ENCODE data around the gene EDAR. TPM values are rescaled to one million over a fixed set of nuclear protein-coding genes. Genes with fewer than 3 reads are reported as not detected.
A peak's percentile ranks its signal among the peaks of the same experiment; 100 is the strongest.

The EDAR gene
- total RNA-seq, 8 experiments from 2014 or later = 0.05 to 1.00 (median 0.15) TPM

DNA sequence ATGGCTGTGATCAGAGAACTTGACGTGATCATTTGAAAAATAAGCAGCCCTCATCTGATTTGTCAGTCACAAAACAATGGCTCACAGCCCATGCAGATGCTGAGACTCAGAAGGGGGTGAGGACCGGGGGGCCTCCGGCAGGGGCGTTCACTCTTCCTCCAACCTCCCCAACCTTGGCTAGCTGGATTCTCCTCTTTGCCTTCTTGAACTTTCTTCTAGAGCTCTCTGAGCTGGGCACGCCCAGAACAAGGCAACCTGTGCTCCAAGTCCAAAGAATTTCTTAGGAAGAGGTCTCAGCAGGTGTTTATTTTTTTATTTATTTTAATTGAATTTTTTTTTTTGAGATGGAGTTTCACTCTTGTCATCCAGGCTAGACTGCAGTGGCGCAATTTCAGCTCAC lies 16.4 kb downstream of the EDAR start:
- in situ Hi-C loops (cut with MboI; ENCODE audit: low pct_unique_long_range_greater_than_20kb in 2 of 9, low sequenced_read_pairs in 9 of 9, unreplicated experiment in 9 of 9) = no loop called here
- ATAC-seq (replicated peaks in 6 of 8) = no peak
- no peak overlapping the region for H3K4me3 ChIP-seq
- H3K27ac ChIP-seq = no peak overlapping the region
- WGBS, 10 experiments = 78 to 100% (median 90%) methylated on average over 1 to 6 of the region's 6 CpGs; no CpG with 5 or more reads in 3 of the 10 experiments
- H3K4me1 ChIP-seq (replicated peaks in 1 of 2) = peaks cover 9 to 18% of the 10 kb centered on the region in 2 donors

DNA sequence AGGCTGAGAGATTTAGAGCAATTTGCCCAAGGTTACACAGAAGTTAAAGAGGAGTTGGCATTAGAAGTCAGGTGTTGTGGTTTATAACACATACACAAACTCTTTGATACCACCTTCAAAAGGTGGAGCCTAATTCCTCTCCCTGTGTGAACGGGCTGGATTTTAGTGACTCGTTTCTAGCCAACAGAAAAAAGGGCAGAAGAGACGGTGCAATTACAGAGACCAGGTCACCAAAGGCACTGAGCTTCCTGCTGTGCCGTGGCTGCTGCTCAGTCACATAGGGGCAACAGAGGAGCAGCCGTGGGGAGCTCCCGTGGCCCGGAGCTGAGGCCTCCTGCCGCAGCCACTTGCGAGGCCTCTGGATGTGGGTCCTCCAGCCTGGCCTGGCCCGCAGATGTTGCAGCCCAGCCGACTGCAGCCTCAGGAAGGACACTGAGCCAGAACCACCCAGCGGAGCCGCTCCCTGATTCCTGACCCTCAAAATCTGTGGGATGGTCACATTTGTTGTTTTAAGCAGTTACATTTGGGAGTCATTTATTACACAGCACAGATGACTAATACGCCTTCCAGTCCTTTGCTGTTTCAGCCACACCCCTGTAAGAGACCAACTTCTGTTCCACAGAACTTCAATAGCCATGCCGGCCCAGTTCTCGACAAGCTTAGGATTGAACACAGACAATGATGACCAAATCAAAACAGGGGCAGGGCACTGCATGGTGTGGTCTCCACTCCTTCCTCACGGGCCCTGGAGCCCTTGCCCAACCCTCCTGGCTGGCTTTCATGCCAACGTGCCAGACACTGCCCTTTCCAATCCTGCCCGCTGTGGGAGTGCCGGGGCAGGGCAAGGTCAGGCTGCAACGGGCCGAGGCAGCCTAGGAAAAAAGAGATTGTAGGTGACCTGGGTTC lies 17.1 kb downstream of the EDAR start:
- ATAC-seq (replicated peaks in 6 of 8) = peak in 2 of 8 experiments; percentile 91 to 94

DNA sequence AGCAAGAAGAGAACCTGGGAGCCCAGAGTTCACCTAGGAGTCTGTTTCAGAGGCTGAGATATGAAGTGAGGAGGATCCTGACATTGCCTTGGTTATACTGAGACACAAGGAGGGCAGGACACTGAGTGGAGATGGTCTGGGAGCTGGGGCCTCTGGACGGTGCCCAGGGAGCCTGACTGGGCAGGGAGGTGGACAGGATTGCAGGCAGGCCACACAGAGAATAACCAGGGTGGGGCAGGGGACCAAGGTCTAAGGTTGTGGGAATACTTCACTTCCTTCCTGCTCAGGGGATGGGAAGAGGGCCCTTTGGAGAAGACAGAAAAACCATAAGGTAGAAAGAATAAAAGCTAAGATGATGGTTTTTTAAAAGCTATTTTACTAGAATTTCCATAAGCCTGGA lies 18.7 kb downstream of the EDAR start:
- peak in 2 of 8 experiments; percentile 2 to 6 for ATAC-seq (replicated peaks in 6 of 8)
- Histone ChIP-seq H3K27ac (no peak overlapping the region), H3K4me1 (replicated peaks in 1 of 2) (peaks cover 9 to 18% of the 10 kb centered on the region in 2 donors), H3K4me3 (no peak overlapping the region)
- in situ Hi-C loops (cut with MboI; ENCODE audit: low pct_unique_long_range_greater_than_20kb in 2 of 9, low sequenced_read_pairs in 9 of 9, unreplicated experiment in 9 of 9) = no loop called here
- 50 to 100% (median 80%) methylated on average over 1 of the region's 1 CpG; no CpG with 5 or more reads in 5 of the 10 experiments for WGBS, 10 experiments

More for the DNA sequence above, 17.1 kb downstream of the EDAR start:
- WGBS, 10 experiments = 0 to 100% (median 48%) methylated on average over 1 to 8 of the region's 22 CpGs
- H3K4me3 ChIP-seq = no peak overlapping the region
- in situ Hi-C loops (cut with MboI; ENCODE audit: low pct_unique_long_range_greater_than_20kb in 2 of 9, low sequenced_read_pairs in 9 of 9, unreplicated experiment in 9 of 9) = no loop called here
- H3K4me1 ChIP-seq (replicated peaks in 1 of 2) = peaks cover 9 to 21% of the 10 kb centered on the region in 2 donors
- H3K27ac ChIP-seq = no peak overlapping the region

DNA sequence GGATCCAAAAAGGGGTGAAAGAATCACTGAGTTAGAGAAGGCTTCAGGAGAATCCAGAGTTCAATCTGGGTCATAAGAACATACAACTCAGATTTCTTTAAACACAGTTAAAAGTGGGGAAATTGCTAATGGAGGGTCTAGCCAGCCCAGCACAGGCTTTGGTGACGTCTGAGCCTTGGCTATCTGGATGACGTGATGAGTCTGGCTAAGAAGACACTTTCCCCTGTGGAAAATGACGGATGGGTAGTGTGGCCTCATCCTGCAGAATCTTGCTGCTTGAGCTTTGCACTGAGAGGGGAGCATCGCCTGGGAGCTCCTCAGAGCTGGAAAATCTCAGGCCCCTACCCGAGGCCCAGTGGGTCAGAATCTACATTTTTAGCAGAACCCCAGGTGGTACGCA lies 19.2 kb downstream of the EDAR start:
- Histone ChIP-seq H3K4me3 (no peak overlapping the region), H3K27ac (no peak overlapping the region), H3K4me1 (replicated peaks in 1 of 2) (peaks cover 9 to 18% of the 10 kb centered on the region in 2 donors)
- 43 to 84% (median 74%) methylated on average over 1 to 4 of the region's 6 CpGs; no CpG with 5 or more reads in 4 of the 10 experiments for WGBS, 10 experiments
- in situ Hi-C loops (cut with MboI; ENCODE audit: low pct_unique_long_range_greater_than_20kb in 2 of 9, low sequenced_read_pairs in 9 of 9, unreplicated experiment in 9 of 9) = no loop called here
- ATAC-seq (replicated peaks in 6 of 8) = peak in 5 of 8 experiments; percentile 91 to 99 (median 93)

DNA sequence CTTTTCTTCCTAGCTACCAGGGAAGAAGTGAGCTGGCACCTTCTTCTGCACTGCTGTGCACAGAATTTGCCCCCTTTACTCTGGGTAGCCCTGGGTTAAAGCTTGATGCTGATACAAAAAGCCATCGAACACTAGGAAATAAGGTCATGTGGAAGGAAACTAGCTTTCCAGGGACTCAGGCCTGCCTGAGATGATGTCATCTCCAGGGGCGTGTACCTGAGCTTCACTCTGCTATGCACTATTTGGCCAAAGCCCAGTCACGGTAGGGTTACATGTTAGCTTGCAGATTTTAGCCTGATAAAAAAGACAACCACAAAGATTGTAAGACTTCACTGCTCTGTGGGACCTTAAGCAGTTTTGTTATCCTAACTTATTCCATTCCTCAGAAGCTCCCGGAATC lies 20.4 kb downstream of the EDAR start:
- no peak overlapping the region for H3K27ac ChIP-seq
- no peak overlapping the region for H3K4me3 ChIP-seq
- ATAC-seq (replicated peaks in 6 of 8) = peak; percentile 36 to 76 (median 55)
- in situ Hi-C loops (cut with MboI; ENCODE audit: low pct_unique_long_range_greater_than_20kb in 2 of 9, low sequenced_read_pairs in 9 of 9, unreplicated experiment in 9 of 9) = no loop called here
- WGBS, 10 experiments = 37 to 100% (median 77%) methylated on average over 1 to 4 of the region's 4 CpGs; no CpG with 5 or more reads in 2 of the 10 experiments
- H3K4me1 ChIP-seq (replicated peaks in 1 of 2) = peaks cover 9 to 18% of the 10 kb centered on the region in 2 donors

DNA sequence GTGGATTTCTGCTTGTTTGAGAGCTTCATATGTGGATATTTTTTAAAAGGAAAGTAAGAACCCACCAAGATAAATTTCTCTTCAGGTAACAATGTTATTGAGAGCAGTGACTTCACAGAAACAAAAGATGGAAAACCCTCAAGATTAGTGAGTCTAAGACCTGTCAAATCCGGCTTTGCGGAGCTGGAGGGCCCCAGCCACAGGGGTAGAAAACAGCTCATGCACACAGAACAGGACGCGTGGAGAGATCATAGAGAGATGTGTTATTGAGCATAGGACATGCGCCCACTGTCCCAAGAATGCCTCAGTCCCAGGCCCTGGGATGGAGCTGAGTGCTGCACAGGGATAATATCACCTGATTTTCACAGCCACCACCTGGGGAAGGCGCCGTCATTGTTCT lies 21.3 kb downstream of the EDAR start:
- 84 to 100% (median 90%) methylated on average over 1 to 4 of the region's 7 CpGs; no CpG with 5 or more reads in 5 of the 10 experiments for WGBS, 10 experiments

DNA sequence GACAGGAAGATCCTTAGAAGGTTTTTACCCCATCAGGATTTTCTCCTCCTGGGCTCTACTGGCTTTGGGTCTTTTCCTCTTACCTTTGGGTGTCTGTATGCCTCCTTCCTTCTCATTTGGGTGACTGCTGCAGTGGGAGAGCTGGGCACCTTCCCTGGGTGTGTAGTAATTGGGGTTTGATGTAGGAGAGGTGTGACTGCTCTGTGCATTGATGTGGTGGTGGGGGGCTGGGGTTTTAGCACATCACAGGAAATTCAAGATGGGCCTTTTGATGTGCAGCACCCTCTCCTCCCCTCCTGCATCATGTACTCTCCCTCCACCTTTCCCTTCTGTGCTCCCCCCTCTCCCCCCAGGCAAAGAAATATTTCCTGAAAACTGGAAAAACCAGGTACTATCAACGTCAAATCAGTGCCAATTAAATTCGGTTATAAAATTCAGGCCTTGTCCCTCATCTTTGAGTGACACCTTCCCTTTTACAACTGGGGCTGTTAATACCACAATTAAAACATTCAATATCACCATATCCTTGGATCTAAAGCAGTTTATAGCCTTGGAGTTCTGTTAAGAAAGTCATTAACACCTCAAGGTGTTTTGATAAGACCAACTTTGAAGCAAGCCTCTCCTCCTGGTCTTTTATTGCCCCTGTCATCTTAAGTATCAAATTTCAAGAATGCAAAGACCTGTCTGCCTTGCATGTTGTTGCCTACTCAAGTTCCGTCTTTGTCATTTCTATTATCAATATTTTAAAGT lies 23.3 kb downstream of the EDAR start:
- in situ Hi-C loops (cut with MboI; ENCODE audit: low pct_unique_long_range_greater_than_20kb in 2 of 9, low sequenced_read_pairs in 9 of 9, unreplicated experiment in 9 of 9) = no loop called here
- H3K4me1 ChIP-seq (replicated peaks in 1 of 2) = peaks cover 9 to 18% of the 10 kb centered on the region in 2 donors
- WGBS, 10 experiments = 60 to 100% (median 97%) methylated on average over 1 to 3 of the region's 3 CpGs; no CpG with 5 or more reads in 2 of the 10 experiments
- H3K4me3 ChIP-seq = no peak overlapping the region
- H3K27ac ChIP-seq = no peak overlapping the region
- no peak for ATAC-seq (replicated peaks in 6 of 8)

More for the DNA sequence above, 21.3 kb downstream of the EDAR start:
- in situ Hi-C loops (cut with MboI; ENCODE audit: low pct_unique_long_range_greater_than_20kb in 2 of 9, low sequenced_read_pairs in 9 of 9, unreplicated experiment in 9 of 9) = no loop called here
- ATAC-seq (replicated peaks in 6 of 8) = peak in 2 of 8 experiments; percentile 38 to 43
- Histone ChIP-seq H3K27ac (no peak overlapping the region), H3K4me3 (no peak overlapping the region), H3K4me1 (replicated peaks in 1 of 2) (peaks cover 9 to 18% of the 10 kb centered on the region in 2 donors)

DNA sequence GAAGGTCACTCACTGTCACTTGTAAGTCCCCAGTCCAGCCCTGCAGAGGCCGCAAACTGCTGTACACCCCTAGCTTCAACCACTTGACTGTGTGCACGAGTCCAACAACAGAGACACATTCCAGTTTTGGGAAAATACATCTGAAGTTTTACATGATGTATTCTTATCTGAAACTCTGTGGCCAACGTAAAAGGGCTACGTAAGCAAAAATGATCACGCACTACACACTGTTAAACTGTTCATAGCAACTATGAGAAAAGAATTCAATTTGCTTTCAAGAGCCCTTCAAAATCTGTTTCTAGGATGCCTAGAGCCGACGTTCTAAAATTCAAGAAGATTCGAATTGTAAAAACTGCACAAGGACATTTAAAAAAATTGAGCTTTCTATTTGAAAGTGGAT lies 26.0 kb downstream of the EDAR start:
- in situ Hi-C loops (cut with MboI; ENCODE audit: low pct_unique_long_range_greater_than_20kb in 2 of 9, low sequenced_read_pairs in 9 of 9, unreplicated experiment in 9 of 9) = no loop called here
- WGBS, 10 experiments = 64 to 100% (median 91%) methylated on average over 2 to 8 of the region's 8 CpGs
- Histone ChIP-seq H3K27ac (no peak overlapping the region), H3K4me1 (replicated peaks in 1 of 2) (peaks cover 3 to 9% of the 10 kb centered on the region in 2 donors), H3K4me3 (no peak overlapping the region)
- ATAC-seq (replicated peaks in 6 of 8) = no peak

DNA sequence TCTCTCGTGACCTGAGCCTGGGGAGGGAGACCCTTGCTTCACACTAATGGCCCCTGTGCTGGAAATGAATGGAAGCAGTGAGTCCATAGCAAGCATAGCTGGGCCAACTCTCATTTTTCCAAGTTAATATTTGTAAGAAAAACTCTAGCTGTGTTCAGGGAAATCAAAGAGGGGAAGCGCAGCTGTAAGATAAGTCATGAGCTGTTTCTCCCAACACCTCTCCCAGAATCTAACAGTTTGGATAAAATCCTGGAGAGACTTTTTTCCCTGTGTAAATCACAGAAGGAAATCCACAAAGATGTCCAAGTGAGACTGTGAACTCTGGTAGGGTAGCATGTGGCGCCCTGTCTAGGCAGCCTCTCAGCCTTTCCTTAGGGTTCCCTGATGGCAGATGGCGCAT lies 27.2 kb downstream of the EDAR start:
- 65 to 100% (median 100%) methylated on average over 1 to 3 of the region's 4 CpGs; no CpG with 5 or more reads in 2 of the 10 experiments for WGBS, 10 experiments
- in situ Hi-C loops (cut with MboI; ENCODE audit: low pct_unique_long_range_greater_than_20kb in 2 of 9, low sequenced_read_pairs in 9 of 9, unreplicated experiment in 9 of 9) = no loop called here

DNA sequence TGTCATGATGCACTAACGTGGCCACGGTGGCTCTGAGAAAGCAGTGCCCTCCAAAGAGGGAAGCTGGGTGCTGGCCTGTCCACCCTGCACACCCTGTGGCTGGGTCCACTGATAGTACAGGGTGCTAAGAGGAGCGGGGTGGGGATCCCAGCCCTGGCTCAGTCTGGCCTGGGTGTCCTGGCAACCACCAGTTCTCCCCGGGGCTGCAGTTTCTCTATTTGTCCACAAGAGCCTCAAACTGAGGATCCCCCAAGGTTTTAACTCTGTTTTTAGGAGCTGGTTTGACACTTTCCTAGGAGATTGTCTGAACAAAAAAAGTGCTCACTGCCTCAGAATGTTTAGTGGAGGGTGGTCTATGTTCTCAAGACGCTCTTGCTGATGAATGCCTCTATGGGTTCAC lies 29.0 kb downstream of the EDAR start:
- ATAC-seq (replicated peaks in 6 of 8) = peak in 3 of 8 experiments; percentile 12 to 49 (median 23)
- Histone ChIP-seq H3K4me3 (no peak overlapping the region), H3K4me1 (replicated peaks in 1 of 2) (peaks cover 10 to 11% of the 10 kb centered on the region in 2 donors), H3K27ac (no peak overlapping the region)
- in situ Hi-C loops (cut with MboI; ENCODE audit: low pct_unique_long_range_greater_than_20kb in 2 of 9, low sequenced_read_pairs in 9 of 9, unreplicated experiment in 9 of 9) = no loop called here
- WGBS, 10 experiments = 31 to 100% (median 63%) methylated on average over 1 to 3 of the region's 5 CpGs; no CpG with 5 or more reads in 2 of the 10 experiments

More for the DNA sequence above, 27.2 kb downstream of the EDAR start:
- Histone ChIP-seq H3K4me1 (replicated peaks in 1 of 2) (peaks cover 10 to 11% of the 10 kb centered on the region in 2 donors), H3K27ac (no peak overlapping the region), H3K4me3 (no peak overlapping the region)
- no peak for ATAC-seq (replicated peaks in 6 of 8)

DNA sequence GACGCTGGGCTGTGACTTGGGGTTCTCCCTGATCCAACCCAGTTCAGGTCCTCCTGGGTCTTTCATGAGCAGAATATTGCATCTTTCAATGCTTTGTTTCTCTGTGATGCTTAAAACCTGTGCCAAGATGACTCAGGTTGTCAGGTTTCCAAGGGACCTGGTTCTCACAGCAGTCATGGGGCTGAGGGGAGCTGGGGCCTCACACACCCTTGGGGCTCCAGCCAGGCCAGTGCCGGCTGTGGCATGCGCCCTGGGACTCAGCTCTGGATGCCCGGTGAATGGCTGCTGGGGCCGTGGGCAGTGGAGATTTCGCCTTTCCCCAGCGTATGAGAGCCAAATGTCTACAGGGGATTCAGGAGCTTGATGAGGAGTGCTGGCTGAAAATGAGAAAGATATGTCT lies 29.6 kb downstream of the EDAR start:
- H3K4me1 ChIP-seq (replicated peaks in 1 of 2) = peaks cover 10 to 11% of the 10 kb centered on the region in 2 donors
- H3K27ac ChIP-seq = no peak overlapping the region
- no peak for ATAC-seq (replicated peaks in 6 of 8)
- in situ Hi-C loops (cut with MboI; ENCODE audit: low pct_unique_long_range_greater_than_20kb in 2 of 9, low sequenced_read_pairs in 9 of 9, unreplicated experiment in 9 of 9) = no loop called here
- 5 to 100% (median 90%) methylated on average over 1 to 6 of the region's 7 CpGs; no CpG with 5 or more reads in 5 of the 10 experiments for whole genome bisulfite sequencing, 10 experiments
- no peak overlapping the region for H3K4me3 ChIP-seq

DNA sequence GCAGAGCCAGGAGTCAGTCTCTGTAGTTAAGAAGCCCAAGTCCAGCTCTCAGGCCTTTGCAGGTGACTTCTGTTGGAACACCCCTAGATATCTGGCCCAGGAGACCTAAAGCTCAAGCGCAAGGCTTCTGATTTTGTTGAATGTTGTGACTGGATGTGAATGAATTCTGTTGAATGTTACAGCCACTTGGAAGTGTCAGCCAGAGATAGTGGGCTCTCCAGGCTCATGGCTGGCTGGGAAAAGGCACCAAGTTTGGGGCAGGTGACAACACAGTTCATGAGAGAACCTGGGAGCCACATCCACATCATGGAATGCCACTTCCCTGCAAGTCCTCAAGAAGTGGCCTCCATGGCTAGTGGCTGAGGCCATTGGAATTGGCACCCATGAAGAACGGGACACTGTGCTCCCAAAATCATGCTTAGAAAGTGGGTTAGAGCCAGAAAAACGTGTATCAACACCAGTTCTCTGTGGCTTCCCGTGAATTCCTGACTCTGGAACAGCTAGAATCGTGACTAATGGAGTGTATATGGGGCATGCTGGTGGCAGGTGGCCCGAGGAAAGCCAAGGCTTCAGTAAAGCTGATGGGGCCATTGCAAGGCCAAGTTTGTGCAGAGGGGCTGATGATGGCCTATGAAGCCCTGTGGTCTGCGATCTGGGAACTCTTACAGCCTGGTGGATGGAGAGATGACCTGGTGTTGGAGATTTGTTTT lies 30.2 kb downstream of the EDAR start:
- no peak overlapping the region for H3K27ac ChIP-seq
- ATAC-seq (replicated peaks in 6 of 8) = no peak
- in situ Hi-C loops (cut with MboI; ENCODE audit: low pct_unique_long_range_greater_than_20kb in 2 of 9, low sequenced_read_pairs in 9 of 9, unreplicated experiment in 9 of 9) = no loop called here
- 28 to 100% (median 91%) methylated on average over 1 to 4 of the region's 7 CpGs; no CpG with 5 or more reads in 4 of the 10 experiments for WGBS, 10 experiments
- no peak overlapping the region for H3K4me3 ChIP-seq
- H3K4me1 ChIP-seq (replicated peaks in 1 of 2) = peaks cover 10 to 11% of the 10 kb centered on the region in 2 donors

Data from motor neuron (in vitro differentiated cells).